Iris pigment epithelial cell (primary cell): Measurements from ENCODE around the gene TOM1L2.
"Not testable (repeated sequence)": the region's sequence is repeated elsewhere in the genome, so short reads cannot be mapped to it uniquely, and the experiment has no call there.

ENCODE experiments used
- DNase-seq: peaks from one replicate; pipeline ENCODE4 v3.0.0-alpha.2; 2011; ENCODE audit warnings: low read depth

The TOM1L2 gene

GRCh38 chr17:17972126-17972951 lies at the start of gene TOM1L2, which contains the start of gene DRC3:
TOM1L2 (minus strand) TSS chr17:17972400; CDS start chr17:17972313, 87 bp downstream.
DRC3 (plus strand) TSS chr17:17972862; CDS start chr17:17977599, 4,737 bp downstream.
- peak; percentile 100 for DNase-seq

DNA sequence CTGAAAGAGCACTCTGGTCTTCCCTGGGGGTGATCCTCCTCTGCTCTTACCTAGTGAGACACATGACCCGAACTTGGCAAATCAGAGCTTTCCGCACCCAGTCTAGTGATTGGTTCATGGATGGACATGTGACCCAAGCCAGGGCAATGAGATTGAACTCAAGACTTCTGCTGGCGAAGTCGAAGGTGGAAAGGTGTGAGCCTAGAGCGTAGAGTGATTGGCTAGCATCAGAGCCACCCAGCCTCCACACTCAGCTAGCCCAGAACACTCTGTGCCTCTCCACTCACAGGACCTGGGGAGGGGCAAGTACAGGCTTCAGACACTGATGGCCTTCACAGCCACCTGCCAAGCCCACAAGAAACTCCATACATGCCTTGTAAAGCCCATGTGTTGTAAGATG lies 49.2 kb upstream of the TOM1L2 start:
- no peak for DNase-seq

DNA sequence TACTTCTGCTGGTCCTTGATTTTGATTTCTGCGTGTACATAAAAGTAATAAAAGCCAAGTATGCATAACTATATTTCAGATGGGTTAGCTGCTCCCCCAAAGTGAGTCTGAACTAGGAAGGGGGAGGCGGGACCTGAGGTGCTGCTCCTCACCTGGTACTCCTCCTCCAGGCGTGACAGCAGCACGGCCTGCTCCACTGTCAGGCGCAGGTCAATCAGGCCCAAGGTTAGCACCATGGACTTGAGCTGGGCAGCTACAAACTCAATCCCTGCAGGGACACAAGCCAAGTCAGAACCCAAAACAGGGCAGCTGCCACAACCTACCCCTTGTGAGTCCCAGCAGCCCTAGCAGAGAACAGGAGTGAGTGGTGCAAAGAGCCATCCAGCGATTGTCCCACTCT lies 48.8 kb upstream of the TOM1L2 start:
- no peak for DNase-seq

GRCh38 chr17:18019838-18020154 lies 47.6 kb upstream of the TOM1L2 start:
- no peak for DNase-seq

GRCh38 chr17:18018411-18018921 lies 46.3 kb upstream of the TOM1L2 start:
- DNase-seq, result no peak

DNA sequence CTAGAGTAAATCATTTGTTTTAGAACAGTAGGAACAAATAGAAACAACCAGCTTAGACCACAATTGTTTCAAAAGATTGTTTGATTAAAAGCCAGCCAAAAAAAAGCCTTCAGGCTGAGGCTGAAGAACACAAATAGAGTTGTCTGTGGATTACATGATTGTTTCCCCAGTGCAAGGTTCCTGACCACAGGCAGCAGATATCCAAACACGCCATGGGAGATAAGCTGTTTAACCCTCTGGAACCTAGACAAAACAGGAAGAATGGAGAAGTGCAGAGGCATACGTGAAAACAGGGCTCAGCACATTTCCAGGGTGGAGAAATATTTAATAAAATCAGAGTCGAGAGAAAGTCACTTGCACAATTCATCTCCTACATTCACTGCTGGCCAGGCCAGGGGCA lies 45.8 kb upstream of the TOM1L2 start:
- peak; percentile 81 for DNase-seq

- DNase-seq, result no peak
Observed at GRCh38 chr17:18016426-18016825, 44.2 kb upstream of the TOM1L2 start.

GRCh38 chr17:18015593-18015992 lies 43.4 kb upstream of the TOM1L2 start:
- DNase-seq, result no peak

- DNase-seq, result no peak
Observed at GRCh38 chr17:18014006-18014405, 41.8 kb upstream of the TOM1L2 start.

- no peak for DNase-seq
Observed at GRCh38 chr17:18011286-18011685, 39.1 kb upstream of the TOM1L2 start.

DNA sequence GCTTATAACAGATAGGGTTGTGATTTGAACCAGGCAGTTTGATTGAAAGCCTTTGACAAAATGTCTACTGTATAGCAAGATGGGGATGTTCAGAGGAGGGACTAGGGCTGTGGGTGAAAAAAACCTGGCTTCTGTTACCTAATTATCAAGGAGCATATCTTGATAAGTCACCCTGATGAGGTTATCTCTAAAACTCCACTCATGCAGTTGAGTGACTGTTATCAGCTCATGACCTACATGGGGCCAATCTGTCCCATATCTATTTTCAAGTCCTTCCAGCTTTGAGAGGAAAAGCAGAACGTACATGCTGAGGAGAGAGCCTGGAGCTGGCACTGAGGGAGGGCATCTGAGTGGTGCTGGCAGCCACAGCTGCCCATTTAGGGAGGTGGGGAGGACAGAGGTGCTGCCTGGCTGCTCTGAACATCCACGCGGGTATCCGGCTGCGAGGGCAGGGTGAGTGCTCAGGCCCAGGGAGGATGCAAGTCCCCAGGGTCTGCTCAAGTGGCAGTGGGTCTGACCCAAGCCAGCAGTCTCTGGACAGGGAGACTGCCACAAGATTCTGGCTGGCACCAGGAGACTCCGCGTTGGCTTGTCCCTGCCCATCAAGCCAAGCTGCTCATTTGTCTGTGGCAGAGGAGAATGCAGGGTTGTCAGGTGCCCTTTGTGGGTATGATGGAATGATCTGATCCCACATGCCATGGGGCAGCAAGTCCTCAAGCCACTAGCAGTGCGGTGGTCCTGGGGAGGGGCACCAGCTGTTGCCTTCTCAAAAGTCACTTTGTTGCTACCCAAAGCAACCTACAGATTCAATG lies 37.6 kb upstream of the TOM1L2 start:
- DNase-seq, result no peak

DNA sequence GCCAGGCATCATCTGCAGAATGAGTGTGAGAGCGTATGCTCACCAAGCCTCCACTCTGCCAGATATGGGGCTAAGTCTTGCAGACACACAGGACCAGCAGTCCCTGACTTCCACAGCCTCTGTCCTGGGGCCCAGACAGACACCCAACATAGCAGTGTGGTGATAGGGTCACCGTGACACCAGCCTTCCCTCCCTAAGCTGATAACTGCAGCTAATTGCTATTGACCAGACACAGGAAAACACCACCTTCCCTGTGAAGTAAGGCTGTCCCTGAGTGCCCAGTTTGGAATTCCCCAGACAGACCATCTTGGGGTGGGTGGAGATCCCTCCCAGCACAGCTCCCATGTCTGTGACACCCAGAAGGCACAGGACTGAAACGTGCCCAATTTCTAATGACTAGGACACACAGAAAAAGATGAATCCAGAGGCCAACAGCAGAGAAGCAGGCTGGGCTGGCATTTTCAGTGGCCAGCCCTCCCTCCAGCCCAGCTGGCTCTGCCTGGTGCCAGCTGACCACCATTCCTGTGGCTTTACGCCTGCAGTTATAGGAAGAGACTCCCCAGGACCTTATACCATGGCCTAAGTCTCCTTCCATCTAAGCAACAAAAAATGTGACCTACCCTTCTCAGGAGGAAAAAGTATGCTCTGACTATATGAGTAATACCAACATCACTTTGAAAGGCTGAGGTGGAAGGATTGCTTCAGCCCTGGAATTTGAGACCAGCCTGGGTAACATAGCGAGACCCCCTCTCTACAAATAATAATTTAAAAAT lies 36.5 kb upstream of the TOM1L2 start:
- peak; percentile 67 for DNase-seq

- DNase-seq, result no peak
Observed at GRCh38 chr17:18006495-18007239, 34.5 kb upstream of the TOM1L2 start.

DNA sequence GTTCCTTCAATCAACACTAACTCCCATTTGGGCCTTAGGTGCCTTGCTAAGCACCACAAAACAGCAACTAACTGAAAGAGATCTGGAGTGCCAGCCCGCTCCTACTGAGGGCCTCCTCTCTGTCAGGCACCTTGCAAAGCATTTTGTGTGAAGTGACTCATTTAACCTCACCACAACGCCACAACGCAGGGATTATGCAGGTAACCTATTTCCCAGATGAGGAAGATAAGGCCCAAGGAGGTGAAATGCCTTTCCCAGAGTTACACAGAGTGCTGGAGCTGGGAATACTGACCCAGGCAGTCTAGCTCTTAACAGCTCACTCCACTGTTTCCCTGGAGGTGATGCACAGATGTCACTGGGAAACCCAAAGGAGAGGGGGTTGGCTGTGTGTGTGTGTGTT lies 33.3 kb upstream of the TOM1L2 start:
- no peak for DNase-seq

DNA sequence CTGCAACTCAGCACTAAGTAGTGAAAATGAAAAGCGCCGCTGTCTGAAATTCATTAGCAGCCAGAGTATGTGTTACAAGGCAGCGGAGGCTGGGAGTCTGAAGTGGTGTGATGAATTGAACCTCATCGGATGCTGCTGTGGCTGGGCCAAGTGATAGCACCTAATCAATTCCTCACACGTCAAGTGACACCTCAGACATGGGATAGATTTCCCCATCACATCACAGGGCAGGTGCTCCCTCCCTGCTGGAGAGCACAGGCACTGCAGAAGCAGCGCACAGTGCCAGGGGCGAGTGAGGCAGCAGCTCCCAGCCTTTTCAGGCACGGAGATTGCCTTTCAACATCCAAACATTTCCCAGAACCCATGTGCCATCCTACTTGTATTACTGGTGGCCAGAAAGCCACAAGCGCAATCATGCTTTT lies 32.7 kb upstream of the TOM1L2 start:
- no peak for DNase-seq

DNA sequence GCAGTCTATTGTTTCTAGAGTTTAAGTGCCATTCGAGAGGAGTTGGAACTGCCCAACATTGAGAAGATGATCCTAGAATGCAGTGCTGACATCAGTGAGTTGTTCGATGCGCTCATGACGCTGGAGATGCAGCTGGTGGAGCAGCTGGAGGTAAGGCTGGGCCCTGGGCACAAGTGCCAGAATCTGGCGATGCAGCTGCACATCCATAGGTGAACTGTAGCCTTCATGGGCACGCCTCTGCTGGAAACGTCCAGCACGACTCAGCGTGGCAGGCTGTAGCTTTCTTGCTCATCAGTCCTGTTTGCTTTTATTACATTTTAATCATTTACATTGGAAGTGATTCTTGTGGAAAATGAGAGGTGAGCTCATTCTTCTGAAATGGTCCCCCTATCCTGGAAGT lies 32.1 kb upstream of the TOM1L2 start:
- no peak for DNase-seq

DNA sequence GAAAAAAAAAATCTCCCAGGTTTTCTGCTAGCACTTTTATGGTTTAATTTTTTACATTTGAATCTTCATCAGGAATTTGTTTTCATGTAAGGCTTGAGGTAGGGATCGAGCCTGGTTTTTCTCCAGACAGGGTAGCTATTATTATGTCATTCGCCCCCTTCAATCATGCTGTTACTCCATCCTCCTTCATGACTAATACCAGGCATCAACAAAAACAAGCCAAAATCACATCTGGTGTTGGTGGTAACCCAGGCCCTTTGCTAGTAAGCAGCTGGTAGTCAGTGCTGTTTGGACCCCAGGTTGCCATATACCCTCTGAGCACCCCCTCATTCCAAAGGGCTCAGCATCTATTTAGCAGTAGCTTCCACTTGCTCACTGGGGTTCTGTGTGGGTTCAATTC lies 30.0 kb upstream of the TOM1L2 start:
- DNase-seq, result no peak

- DNase-seq, result no peak
Observed at GRCh38 chr17:18000030-18000408, 27.8 kb upstream of the TOM1L2 start.

GRCh38 chr17:17999364-18000029 lies 27.3 kb upstream of the TOM1L2 start:
- DNase-seq, result peak; percentile 16

DNA sequence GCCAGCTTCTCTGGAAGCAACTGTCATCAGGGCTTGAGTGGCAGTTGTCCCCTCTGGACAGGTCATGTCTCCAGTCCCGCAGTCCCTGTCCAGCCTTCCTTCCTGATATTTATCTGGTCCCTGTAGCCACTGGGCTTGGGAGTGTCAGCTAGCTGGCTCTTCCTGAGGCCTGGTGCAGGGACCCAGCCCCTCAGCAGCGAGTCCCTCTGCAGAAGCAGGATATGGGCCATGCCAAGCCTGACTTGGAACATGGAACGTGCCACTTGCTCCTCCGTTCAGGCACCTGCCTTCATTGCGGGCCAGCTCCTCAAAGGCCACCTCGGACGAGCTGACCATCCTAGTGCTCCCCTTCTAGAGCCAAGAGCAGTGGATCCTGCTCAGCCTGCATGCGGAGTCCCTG lies 26.7 kb upstream of the TOM1L2 start:
- no peak for DNase-seq

- DNase-seq, result not testable (repeated sequence)
Observed at GRCh38 chr17:17995887-17996286, 23.7 kb upstream of the TOM1L2 start.
